ENCODE data around the gene DDO.

Gene DDO

DNA sequence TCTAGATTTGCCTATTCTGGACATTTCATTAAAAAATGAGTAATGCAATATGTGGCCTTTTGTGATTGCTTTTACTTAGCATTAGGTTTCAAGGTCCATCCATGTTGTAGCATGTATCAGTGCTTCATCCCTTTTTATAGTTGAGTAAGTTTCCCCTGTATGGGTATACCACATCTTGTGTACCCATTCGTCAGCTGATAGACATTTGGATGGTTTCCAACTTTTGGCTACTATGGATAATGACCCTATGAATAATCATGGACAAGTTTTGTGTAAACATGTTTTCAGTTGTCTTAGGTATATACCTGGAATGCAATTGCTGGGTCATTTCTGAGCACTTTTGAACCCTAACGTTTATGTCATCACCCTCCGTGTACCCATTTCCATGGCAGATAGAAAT, 72.6 kb downstream of the DDO start:
- no peak for DNase-seq (ENCODE audit: low read depth in 2 of 2)

Measured in stimulated activated CD4-positive, alpha-beta T cell treated with anti-CD3 and anti-CD28 coated beads, Interleukin-1b, Interleukin-23, amount 100 ng/mL, for 4 hours (primary cell).